PC-9 (cell line): ENCODE measurements around the gene SLC38A10.

Experiments used
- CTCF ChIP-seq: fragments of 200-600 bp; sonication (generic); conservative IDR thresholded peaks from 2 replicates; pipeline ENCODE4 v1.6.1; 2017; ENCODE audit warnings: mixed run types, antibody characterized with exemption, mild to moderate bottlenecking, moderate library complexity
- EZH2 ChIP-seq: fragments of 200-600 bp; sonication (generic); IDR thresholded peaks from 2 replicates; pipeline ENCODE4 v1.8.0; 2017; ENCODE audit warnings: antibody characterized with exemption, low read depth

DNA sequence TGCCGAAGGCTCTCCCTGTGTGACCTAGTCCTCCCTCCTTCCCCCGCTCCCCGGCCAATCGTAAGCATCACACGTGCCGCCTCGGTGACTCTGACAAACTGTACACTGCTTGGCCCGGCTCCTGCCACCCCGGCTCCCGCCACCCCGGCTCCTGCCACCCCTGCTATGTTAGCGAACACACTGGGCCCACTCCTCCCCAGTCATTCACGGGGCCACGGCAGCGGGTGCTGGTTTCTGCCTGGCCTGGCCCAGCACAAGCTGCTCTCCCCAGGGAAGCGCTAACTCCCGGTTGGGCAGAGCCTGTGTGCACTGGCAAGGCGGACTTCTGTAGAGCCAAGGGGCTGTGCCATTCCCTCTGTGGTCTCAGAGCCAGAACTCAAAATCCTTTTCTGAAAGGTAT, 34.0 kb downstream of the SLC38A10 start:
- no peak for TF ChIP-seq CTCF
- TF ChIP-seq EZH2: no peak
